KOPT-K1 (cell line): ENCODE data around the gene SLC11A1.

Source experiments
- H3K27ac ChIP-seq: fragments of 200-600 bp; sonication (generic); 2 replicates; pipeline ENCODE4 v1.5.1; 2016; ENCODE audit warnings: antibody characterized with exemption, mild to moderate bottlenecking, low read depth, low read length; ENCODE audit not compliant: poor library complexity, severe bottlenecking
- H3K36me3 ChIP-seq: fragments of 200-600 bp; sonication (generic); 2 replicates; pipeline ENCODE4 v1.5.1; 2017; ENCODE audit warnings: antibody characterized with exemption, mild to moderate bottlenecking, low read length, moderate library complexity; ENCODE audit not compliant: insufficient read depth
- H3K9me3 ChIP-seq: fragments of 200-600 bp; sonication (generic); 2 replicates; pipeline ENCODE4 v1.5.1; 2017; ENCODE audit warnings: antibody characterized with exemption, low read length, mild to moderate bottlenecking; ENCODE audit not compliant: insufficient read depth, poor library complexity, severe bottlenecking

SLC11A1 gene

GRCh38 chr2:218381916-218382366, at the start of gene SLC11A1:
Gene SLC11A1, plus strand, starts transcription at chr2:218382273. Its CDS starts 96 bp downstream, at chr2:218382369.
- no peaks in the 10 kb centered on the region for H3K9me3 ChIP-seq
- H3K27ac ChIP-seq: no peak within 1 kb of the TSS
- H3K36me3 ChIP-seq: no peaks in the 10 kb centered on the region

- Histone ChIP-seq H3K9me3 (no peaks in the 10 kb centered on the region), H3K27ac (no peak overlapping the region), H3K36me3 (no peaks in the 10 kb centered on the region)
Measured at GRCh38 chr2:218332288-218332687, 49.8 kb upstream of the SLC11A1 start.

GRCh38 chr2:218332920-218333645, 49.0 kb upstream of the SLC11A1 start:
- no peaks in the 10 kb centered on the region for H3K9me3 ChIP-seq
- no peaks in the 10 kb centered on the region for H3K36me3 ChIP-seq
- H3K27ac ChIP-seq: no peak overlapping the region

- H3K36me3 ChIP-seq: no peaks in the 10 kb centered on the region
- H3K9me3 ChIP-seq: no peaks in the 10 kb centered on the region
- no peak overlapping the region for H3K27ac ChIP-seq
Measured at GRCh38 chr2:218334531-218334930, 47.5 kb upstream of the SLC11A1 start.

- Histone ChIP-seq H3K9me3 (no peaks in the 10 kb centered on the region), H3K27ac (no peak overlapping the region), H3K36me3 (no peaks in the 10 kb centered on the region)
Measured at GRCh38 chr2:218340656-218341055, 41.4 kb upstream of the SLC11A1 start.

GRCh38 chr2:218341381-218341780, 40.7 kb upstream of the SLC11A1 start:
- no peaks in the 10 kb centered on the region for H3K36me3 ChIP-seq
- H3K27ac ChIP-seq: no peak overlapping the region
- no peaks in the 10 kb centered on the region for H3K9me3 ChIP-seq

GRCh38 chr2:218342837-218343236, 39.2 kb upstream of the SLC11A1 start:
- Histone ChIP-seq H3K36me3 (no peaks in the 10 kb centered on the region), H3K9me3 (no peaks in the 10 kb centered on the region), H3K27ac (no peak overlapping the region)

- no peaks in the 10 kb centered on the region for H3K36me3 ChIP-seq
- H3K27ac ChIP-seq: no peak overlapping the region
- no peaks in the 10 kb centered on the region for H3K9me3 ChIP-seq
Measured at GRCh38 chr2:218343591-218343990, 38.5 kb upstream of the SLC11A1 start.

- H3K27ac ChIP-seq: no peak overlapping the region
- H3K36me3 ChIP-seq: no peaks in the 10 kb centered on the region
- H3K9me3 ChIP-seq: no peaks in the 10 kb centered on the region
Measured at GRCh38 chr2:218344090-218344754, 37.9 kb upstream of the SLC11A1 start.

- H3K36me3 ChIP-seq: no peaks in the 10 kb centered on the region
- H3K9me3 ChIP-seq: peaks cover 4% of the 10 kb centered on the region
- no peak overlapping the region for H3K27ac ChIP-seq
Measured at GRCh38 chr2:218344755-218345417, 37.2 kb upstream of the SLC11A1 start.

- Histone ChIP-seq H3K9me3 (peaks cover 11% of the 10 kb centered on the region), H3K27ac (no peak overlapping the region), H3K36me3 (no peaks in the 10 kb centered on the region)
Measured at GRCh38 chr2:218345491-218346236, 36.4 kb upstream of the SLC11A1 start.

- Histone ChIP-seq H3K9me3 (peaks cover 25% of the 10 kb centered on the region), H3K27ac (no peak overlapping the region), H3K36me3 (no peaks in the 10 kb centered on the region)
Measured at GRCh38 chr2:218347172-218347571, 34.9 kb upstream of the SLC11A1 start.

- Histone ChIP-seq H3K9me3 (peaks cover 28% of the 10 kb centered on the region), H3K36me3 (no peaks in the 10 kb centered on the region), H3K27ac (no peak overlapping the region)
Measured at GRCh38 chr2:218354045-218354444, 28.0 kb upstream of the SLC11A1 start.

GRCh38 chr2:218354850-218355443, 27.1 kb upstream of the SLC11A1 start:
- no peak overlapping the region for H3K27ac ChIP-seq
- no peaks in the 10 kb centered on the region for H3K36me3 ChIP-seq
- peaks cover 24% of the 10 kb centered on the region for H3K9me3 ChIP-seq
